Measurements from ENCODE around the gene LRIT1.

- TF ChIP-seq SNAI2 (CRISPR knock-in tag; IDR thresholded peaks at IDR 0.05) = no peak
- no peak for TF ChIP-seq ZFP30 (CRISPR knock-in tag; IDR thresholded peaks at IDR 0.05)
- TF ChIP-seq GLIS3 (CRISPR knock-in tag; IDR thresholded peaks at IDR 0.05) = no peak
- TF ChIP-seq CSDC2 (CRISPR knock-in tag; IDR thresholded peaks at IDR 0.05) = no peak
- TF ChIP-seq ARNTL (CRISPR knock-in tag; IDR thresholded peaks at IDR 0.05; ENCODE audit: borderline replicate concordance, low read depth) = no peak
- TF ChIP-seq ZNF8 (CRISPR knock-in tag; IDR thresholded peaks at IDR 0.05) = no peak
- TF ChIP-seq ZNF565 (CRISPR knock-in tag; conservative IDR thresholded peaks at IDR 0.05; ENCODE audit: low read depth) = no peak
Measured at GRCh38 chr10:84205853-84206525, 35.4 kb downstream of the LRIT1 start.
